Skeletal muscle cell (primary cell): ENCODE data around the gene PJVK.

Source experiments
- DNase-seq: peaks from one replicate; pipeline ENCODE4 v3.0.0-alpha.2; 2010; ENCODE audit warnings: low read depth
- H3K4me3 ChIP-seq: 2 replicates; pipeline ENCODE4 v1.5.1; 2011; ENCODE audit warnings: low read depth, mild to moderate bottlenecking, control low read depth, low read length, moderate library complexity

PJVK gene

GRCh38 chr2:178478439-178479274 lies 27.5 kb downstream of the PJVK start, which contains the start of gene FKBP7:
Gene FKBP7 (minus strand): TSS chr2:178478600. CDS start chr2:178478499, 101 bp downstream.
- DNase-seq: peak; percentile 45

GRCh38 chr2:178479275-178479616 lies 28.1 kb downstream of the PJVK start:
- no peak for DNase-seq
- peak overlapping the region; percentile 86 for H3K4me3 ChIP-seq

More at GRCh38 chr2:178478439-178479274, 27.5 kb downstream of the PJVK start, which contains the start of gene FKBP7:
- H3K4me3 ChIP-seq: peak within 1 kb of the TSS; percentile 86

GRCh38 chr2:178479758-178480226 lies 28.6 kb downstream of the PJVK start:
- H3K4me3 ChIP-seq: peak overlapping the region; percentile 79
- no peak for DNase-seq

- DNase-seq: peak; percentile 89
- peak within 1 kb of the TSS; percentile 79 for H3K4me3 ChIP-seq
These were observed 29.3 kb downstream of the PJVK start, which contains the start of gene PLEKHA3 for GRCh38 chr2:178480227-178481181. Gene PLEKHA3 (plus strand): TSS chr2:178480457. CDS start chr2:178480870, 413 bp downstream.

- no peak overlapping the region for H3K4me3 ChIP-seq
- no peak for DNase-seq
These were observed 31.3 kb downstream of the PJVK start for GRCh38 chr2:178482437-178482836.

GRCh38 chr2:178484245-178485041 lies 33.3 kb downstream of the PJVK start:
- no peak for DNase-seq
- H3K4me3 ChIP-seq: no peak overlapping the region

- DNase-seq: no peak
- H3K4me3 ChIP-seq: no peak overlapping the region
These were observed 34.2 kb downstream of the PJVK start for GRCh38 chr2:178485356-178485755.

- no peak for DNase-seq
- H3K4me3 ChIP-seq: no peak overlapping the region
These were observed 40.4 kb downstream of the PJVK start for GRCh38 chr2:178491612-178492011.

- H3K4me3 ChIP-seq: no peak overlapping the region
- no peak for DNase-seq
These were observed 44.9 kb downstream of the PJVK start for GRCh38 chr2:178496049-178496448.

GRCh38 chr2:178498137-178498536 lies 47.0 kb downstream of the PJVK start:
- no peak overlapping the region for H3K4me3 ChIP-seq
- no peak for DNase-seq

- no peak for DNase-seq
- no peak overlapping the region for H3K4me3 ChIP-seq
These were observed 48.5 kb downstream of the PJVK start for GRCh38 chr2:178499640-178500039.

- no peak for DNase-seq
- H3K4me3 ChIP-seq: no peak overlapping the region
These were observed 51.6 kb downstream of the PJVK start for GRCh38 chr2:178502751-178503150.

- no peak overlapping the region for H3K4me3 ChIP-seq
- DNase-seq: no peak
These were observed 54.9 kb downstream of the PJVK start for GRCh38 chr2:178506101-178506500.

GRCh38 chr2:178506524-178506923 lies 55.3 kb downstream of the PJVK start:
- DNase-seq: no peak
- no peak overlapping the region for H3K4me3 ChIP-seq

GRCh38 chr2:178506949-178507348 lies 55.8 kb downstream of the PJVK start:
- no peak overlapping the region for H3K4me3 ChIP-seq
- no peak for DNase-seq

- DNase-seq: no peak
- H3K4me3 ChIP-seq: no peak overlapping the region
These were observed 57.5 kb downstream of the PJVK start for GRCh38 chr2:178508646-178509045.

GRCh38 chr2:178510384-178510783 lies 59.2 kb downstream of the PJVK start:
- DNase-seq: no peak
- no peak overlapping the region for H3K4me3 ChIP-seq
